Ectodermal cell (in vitro differentiated cells): ENCODE measurements around the gene OR8B4.
"Not testable (repeated sequence)": the region's sequence is repeated elsewhere in the genome, so short reads cannot be mapped to it uniquely, and the experiment has no call there.

Experiments used
- H3K27ac ChIP-seq: 2 replicates; pipeline ENCODE4 v1.7.0; 2013; ENCODE audit warnings: mild to moderate bottlenecking, low read depth, low read length; ENCODE audit not compliant: insufficient read depth, poor library complexity, severe bottlenecking
- H3K27me3 ChIP-seq: 2 replicates; pipeline ENCODE4 v1.7.0; 2013; ENCODE audit warnings: mild to moderate bottlenecking, low read length; ENCODE audit not compliant: insufficient read depth, control insufficient read depth, poor library complexity, severe bottlenecking
- H3K36me3 ChIP-seq: one replicate; pipeline ENCODE4 v1.7.0; 2013; ENCODE audit warnings: low read length; ENCODE audit not compliant: control insufficient read depth, insufficient read depth
- H3K4me1 ChIP-seq: one replicate; pipeline ENCODE4 v1.7.0; 2013; ENCODE audit warnings: low read length; ENCODE audit not compliant: control insufficient read depth, insufficient read depth
- H3K4me3 ChIP-seq: 2 replicates; pipeline ENCODE4 v1.7.0; 2013; ENCODE audit warnings: low read depth, low read length, control low read depth; ENCODE audit not compliant: insufficient read depth
- H3K9me3 ChIP-seq: 2 replicates; pipeline ENCODE4 v1.7.0; 2013; ENCODE audit warnings: mild to moderate bottlenecking, low read length, moderate library complexity; ENCODE audit not compliant: control insufficient read depth
- WGBS, 2 experiments: methylation state at CpG; one replicate each; pipeline ENCODE4 v1.1.7; 2013; ENCODE audit warnings: missing lambda C conversion rate in 2 of 2; 5-methylcytosine and 5-hydroxymethylcytosine counted together

OR8B4 gene

DNA sequence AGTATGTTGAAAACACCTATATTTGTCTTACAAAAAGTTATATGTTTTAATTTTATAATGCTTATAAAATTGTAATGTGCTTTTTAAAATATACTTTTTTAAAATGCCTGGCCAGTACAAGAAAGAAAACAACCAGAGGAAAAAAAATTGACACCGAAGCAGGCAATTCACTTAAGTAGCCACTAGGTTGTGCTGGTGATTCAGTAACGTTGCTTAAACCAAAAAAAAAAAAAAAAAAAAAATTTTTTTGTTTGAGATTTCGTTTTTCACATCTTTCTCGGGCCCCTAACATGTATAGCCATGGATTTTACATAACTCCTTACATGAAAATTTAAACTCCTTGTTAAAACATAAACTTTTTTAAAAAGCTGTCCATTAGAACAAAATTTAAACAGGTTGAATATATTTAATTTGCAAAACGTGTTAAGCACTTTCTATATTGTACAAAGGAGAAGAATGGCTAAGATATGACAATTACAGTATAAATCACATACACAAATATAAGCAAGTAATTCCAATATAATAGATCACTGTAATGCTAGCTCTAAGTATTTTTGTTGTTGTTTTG is 9.2 kb downstream of the OR8B4 start:
- H3K4me3 ChIP-seq = no peak overlapping the region
- no peaks in the 10 kb centered on the region for H3K36me3 ChIP-seq
- WGBS, 2 experiments = 0 to 33% methylated on average over 2 to 3 of the region's 5 CpGs
- H3K27me3 ChIP-seq = peaks cover 5% of the 10 kb centered on the region
- H3K4me1 ChIP-seq = no peaks in the 10 kb centered on the region
- no peaks in the 10 kb centered on the region for H3K9me3 ChIP-seq
- no peak overlapping the region for H3K27ac ChIP-seq

GRCh38 chr11:124409906-124410305 is 14.8 kb downstream of the OR8B4 start:
- Histone ChIP-seq H3K4me1 (no peaks in the 10 kb centered on the region), H3K4me3 (no peak overlapping the region), H3K27ac (no peak overlapping the region), H3K9me3 (no peaks in the 10 kb centered on the region), H3K36me3 (no peaks in the 10 kb centered on the region), H3K27me3 (peaks cover 5% of the 10 kb centered on the region)
- 93 to 95% methylated on average over 7 of the region's 7 CpGs for WGBS, 2 experiments

DNA sequence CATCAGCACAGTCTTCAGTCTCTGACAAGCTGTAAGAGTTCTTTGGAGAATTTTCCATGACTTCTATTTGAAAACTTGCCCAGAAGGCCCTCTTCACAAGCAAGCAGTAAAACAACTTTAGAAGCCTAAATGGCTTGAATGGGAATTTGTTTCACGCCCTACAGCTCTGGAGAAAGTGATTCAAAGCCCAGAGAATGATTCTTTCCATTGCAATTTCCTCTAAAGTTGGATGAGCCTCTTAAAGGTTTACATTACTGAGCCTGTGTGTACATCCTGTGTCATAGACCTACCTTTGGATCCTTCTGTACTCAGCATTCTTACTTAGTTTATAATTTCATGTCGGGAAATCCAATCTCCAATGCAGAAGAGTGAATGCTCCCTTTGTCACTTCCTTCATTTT is 19.1 kb downstream of the OR8B4 start:
- Histone ChIP-seq H3K9me3 (no peaks in the 10 kb centered on the region), H3K27me3 (no peaks in the 10 kb centered on the region), H3K36me3 (no peaks in the 10 kb centered on the region), H3K4me1 (no peaks in the 10 kb centered on the region), H3K4me3 (no peak overlapping the region), H3K27ac (no peak overlapping the region)
- 90 to 96% methylated on average over 2 of the region's 2 CpGs for WGBS, 2 experiments

DNA sequence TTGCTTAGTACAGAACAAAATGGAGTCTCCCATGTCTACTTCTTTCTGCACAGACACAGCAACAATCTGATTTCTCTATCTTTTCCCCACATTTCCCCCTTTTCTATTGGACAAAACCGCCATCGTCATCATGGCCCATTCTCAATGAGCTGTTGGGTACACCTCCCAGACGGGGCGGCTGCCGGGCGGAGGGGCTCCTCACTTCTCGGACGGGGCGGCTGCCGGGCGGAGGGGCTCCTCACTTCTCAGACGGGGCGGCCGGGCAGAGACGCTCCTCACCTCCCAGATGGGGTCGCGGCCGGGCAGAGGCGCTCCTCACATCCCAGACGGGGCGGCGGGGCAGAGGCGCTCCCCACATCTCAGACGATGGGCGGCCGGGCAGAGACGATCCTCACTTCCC is 21.5 kb downstream of the OR8B4 start:
- H3K4me1 ChIP-seq, H3K36me3 ChIP-seq, H3K4me3 ChIP-seq, H3K27ac ChIP-seq, H3K27me3 ChIP-seq, H3K9me3 ChIP-seq: not testable (repeated sequence)
- 92 to 95% methylated on average over 18 to 23 of the region's 27 CpGs for WGBS, 2 experiments

GRCh38 chr11:124402326-124402922 is 22.2 kb downstream of the OR8B4 start:
- no peak overlapping the region for H3K4me3 ChIP-seq
- H3K4me1 ChIP-seq = no peaks in the 10 kb centered on the region
- H3K27me3 ChIP-seq = no peaks in the 10 kb centered on the region
- WGBS, 2 experiments = 51 to 66% methylated on average over 4 to 7 of the region's 8 CpGs
- H3K36me3 ChIP-seq = no peaks in the 10 kb centered on the region
- H3K27ac ChIP-seq = no peak overlapping the region
- H3K9me3 ChIP-seq = no peaks in the 10 kb centered on the region

DNA sequence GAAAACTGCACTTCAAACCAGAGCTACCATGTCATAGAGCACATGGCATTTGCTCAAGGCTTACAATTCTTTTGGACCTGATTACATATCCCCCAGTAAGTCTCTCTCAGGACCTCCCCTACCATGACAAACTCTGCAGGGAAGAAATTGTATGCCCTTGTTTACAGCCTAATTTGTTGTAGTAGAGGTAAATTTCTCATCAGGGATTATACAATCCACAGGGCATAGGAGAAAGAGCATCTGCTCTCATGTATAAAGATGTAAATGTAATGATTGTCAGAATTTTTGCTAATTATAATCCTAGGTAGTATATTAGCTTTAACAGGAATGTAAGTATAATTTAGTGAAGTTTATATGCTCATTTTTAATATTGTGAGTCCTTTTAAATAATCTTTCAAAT is 25.7 kb downstream of the OR8B4 start, which contains the start of gene OR8B3:
OR8B3 (minus strand) TSS at position 101 of the 400 bp plus-strand sequence. CDS start 1,673 bp downstream, outside the sequence.
- Histone ChIP-seq H3K9me3 (no peaks in the 10 kb centered on the region), H3K27ac (no peak within 1 kb of the TSS), H3K4me1 (no peaks in the 10 kb centered on the region), H3K27me3 (no peaks in the 10 kb centered on the region), H3K4me3 (no peak within 1 kb of the TSS), H3K36me3 (no peaks in the 10 kb centered on the region)

DNA sequence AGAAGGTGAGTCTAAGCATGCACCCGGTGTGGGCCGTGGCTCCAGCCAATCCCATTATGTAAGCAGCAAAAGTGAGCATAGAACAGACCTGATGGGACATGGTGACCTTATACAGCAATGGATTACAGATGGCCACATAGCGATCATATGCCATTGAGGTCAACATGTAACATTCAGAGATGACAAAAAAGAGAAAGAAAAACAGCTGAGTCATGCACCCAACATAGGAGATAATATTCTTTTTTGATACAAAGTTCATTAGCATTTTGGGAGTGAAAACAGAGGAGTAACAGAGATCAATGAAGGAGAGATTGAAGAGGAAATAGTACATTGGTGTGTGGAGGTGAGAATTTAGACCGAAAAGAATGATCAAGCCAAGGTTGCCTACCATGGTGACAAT is 27.8 kb downstream of the OR8B4 start:
- H3K9me3 ChIP-seq, H3K4me3 ChIP-seq, H3K36me3 ChIP-seq, H3K27me3 ChIP-seq, H3K27ac ChIP-seq, H3K4me1 ChIP-seq: not testable (repeated sequence)
- 98 to 100% methylated on average over 2 of the region's 4 CpGs for WGBS, 2 experiments

DNA sequence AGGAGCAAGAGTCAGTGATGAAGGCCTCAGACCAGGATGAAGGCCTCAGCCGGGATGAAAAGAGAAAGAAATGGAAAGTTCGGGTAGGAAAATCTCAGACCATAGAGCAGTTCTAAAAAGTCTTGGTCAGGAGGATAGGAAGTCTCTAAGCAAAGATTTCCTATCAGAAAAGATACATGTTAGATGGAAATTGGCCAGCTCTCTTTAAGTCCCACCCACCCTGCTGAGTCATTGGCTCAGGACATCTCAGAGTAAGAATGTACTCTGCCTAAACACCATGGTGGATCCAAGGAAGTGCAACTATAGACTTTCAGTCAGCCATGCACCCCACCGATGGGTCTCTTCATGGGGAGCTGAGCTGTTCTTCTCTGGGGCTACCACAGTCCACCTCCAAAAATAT is 30.3 kb downstream of the OR8B4 start:
- Histone ChIP-seq H3K27ac (no peak overlapping the region), H3K4me3 (no peak overlapping the region)
- 90 to 99% methylated on average over 3 of the region's 3 CpGs for WGBS, 2 experiments

DNA sequence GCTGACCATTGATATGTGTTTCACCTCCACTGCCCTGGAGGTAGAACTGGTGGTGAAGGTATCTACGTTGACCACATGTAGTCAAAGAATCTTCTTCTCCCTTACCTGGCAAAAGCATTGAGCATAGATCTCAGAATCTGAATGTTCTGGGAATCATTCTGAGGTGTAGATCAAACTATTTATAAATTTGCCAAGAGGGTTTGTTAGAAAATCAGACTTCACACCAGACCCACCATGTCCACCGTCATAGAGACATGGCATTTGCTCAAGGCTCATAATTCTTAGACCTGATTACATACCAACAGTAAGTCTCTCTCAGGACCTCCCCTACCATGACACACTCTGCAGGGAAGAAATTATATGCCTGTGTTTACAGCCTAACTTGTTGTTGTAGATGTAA is 40.3 kb downstream of the OR8B4 start, which contains the start of gene OR8B2:
OR8B2 (minus strand) TSS at position 101 of the 400 bp plus-strand sequence. CDS start 1,156 bp downstream, outside the sequence.
- no peaks in the 10 kb centered on the region for H3K36me3 ChIP-seq

More for the DNA sequence above, 30.3 kb downstream of the OR8B4 start:
- Histone ChIP-seq H3K27me3 (no peaks in the 10 kb centered on the region), H3K9me3 (no peaks in the 10 kb centered on the region), H3K36me3 (no peaks in the 10 kb centered on the region), H3K4me1 (no peaks in the 10 kb centered on the region)

DNA sequence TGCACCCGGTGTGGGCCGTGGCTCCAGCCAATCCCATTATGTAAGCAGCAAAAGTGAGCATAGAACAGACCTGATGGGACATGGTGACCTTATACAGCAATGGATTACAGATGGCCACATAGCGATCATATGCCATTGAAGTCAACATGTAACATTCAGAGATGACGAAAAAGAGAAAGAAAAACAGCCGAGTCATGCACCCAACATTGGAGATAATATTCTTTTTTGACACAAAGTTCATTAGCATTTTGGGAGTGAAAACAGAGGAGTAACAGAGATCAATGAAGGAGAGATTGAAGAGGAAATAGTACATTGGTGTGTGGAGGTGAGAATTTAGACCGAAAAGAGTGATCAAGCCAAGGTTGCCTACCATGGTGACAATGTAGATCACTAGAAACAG is 41.8 kb downstream of the OR8B4 start:
- WGBS, 2 experiments = 92 to 95% methylated on average over 4 of the region's 6 CpGs
- H3K27me3 ChIP-seq, H3K4me3 ChIP-seq: not testable (repeated sequence)

More for the DNA sequence above, 40.3 kb downstream of the OR8B4 start, which contains the start of gene OR8B2:
- Histone ChIP-seq H3K27ac (no peak within 1 kb of the TSS), H3K4me1 (no peaks in the 10 kb centered on the region), H3K9me3 (no peaks in the 10 kb centered on the region), H3K4me3 (no peak within 1 kb of the TSS), H3K27me3 (no peaks in the 10 kb centered on the region)
- 94 to 96% methylated on average over 2 of the region's 2 CpGs for WGBS, 2 experiments

More for the DNA sequence above, 41.8 kb downstream of the OR8B4 start:
- H3K9me3 ChIP-seq, H3K4me1 ChIP-seq, H3K36me3 ChIP-seq, H3K27ac ChIP-seq: not testable (repeated sequence)
